Left hindlimb (tissue), 1 donor: Measurements from ENCODE around the gene PGAM2.

Source experiments
- DNase-seq: peaks from one replicate; pipeline ENCODE4 v3.0.0-alpha.2; 2018

The PGAM2 gene

DNA sequence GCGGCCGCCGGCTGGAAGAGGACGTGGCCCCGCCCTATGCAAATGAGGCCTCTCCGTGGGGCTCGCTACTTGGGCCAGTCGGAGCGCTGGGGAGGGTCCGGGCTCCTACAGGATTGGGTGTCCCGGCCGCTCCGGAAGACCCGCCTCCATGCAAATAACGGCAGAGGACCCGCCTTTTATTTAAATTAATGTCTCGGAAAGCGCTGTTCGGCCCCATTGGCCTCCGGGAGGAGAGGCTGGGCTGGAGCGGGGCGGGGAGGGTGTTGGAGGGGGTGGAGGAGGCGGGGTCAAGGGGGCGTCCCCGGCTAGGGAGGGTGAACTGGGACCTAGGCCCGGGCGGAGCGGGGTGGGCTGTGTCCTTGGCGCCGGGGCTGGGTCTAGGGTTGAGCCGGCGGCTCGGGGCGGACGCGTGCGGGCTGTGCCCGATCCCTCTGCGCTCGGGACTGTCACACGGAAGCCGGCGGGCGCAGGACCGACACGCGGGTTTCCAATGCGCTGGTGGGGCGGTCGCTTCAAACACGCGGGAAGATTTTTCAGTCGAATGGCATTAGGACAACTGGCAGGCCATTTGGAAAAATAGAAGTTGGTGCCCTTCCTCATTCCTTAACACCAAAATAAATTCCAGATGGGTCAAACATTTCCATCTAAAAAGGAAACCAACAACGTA lies 17.3 kb upstream of the PGAM2 start:
- peak; percentile 99 for DNase-seq

DNA sequence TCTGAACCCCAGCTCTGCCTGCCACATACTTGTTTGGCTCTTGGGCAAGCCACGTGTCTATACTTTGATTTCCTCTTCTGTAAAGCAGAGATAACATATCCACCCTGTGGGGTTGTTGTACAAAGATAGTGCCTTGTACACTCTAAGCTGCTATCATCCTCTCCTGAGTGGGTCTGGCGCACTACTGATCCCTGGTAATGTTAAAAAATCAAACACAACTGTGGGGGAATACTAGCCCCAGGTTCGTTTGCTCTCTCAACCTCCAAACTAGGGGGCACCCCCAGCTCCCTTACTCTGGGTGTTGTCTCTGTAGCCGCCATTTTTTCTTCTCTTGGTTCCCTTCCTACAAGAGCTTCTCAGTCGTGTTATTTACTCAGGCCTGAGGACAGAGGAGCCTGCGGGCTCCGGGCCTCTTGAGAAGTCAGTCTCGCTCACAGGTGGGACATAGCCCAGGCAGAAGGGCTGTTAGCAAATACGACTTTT lies 15.9 kb upstream of the PGAM2 start:
- DNase-seq: no peak

DNA sequence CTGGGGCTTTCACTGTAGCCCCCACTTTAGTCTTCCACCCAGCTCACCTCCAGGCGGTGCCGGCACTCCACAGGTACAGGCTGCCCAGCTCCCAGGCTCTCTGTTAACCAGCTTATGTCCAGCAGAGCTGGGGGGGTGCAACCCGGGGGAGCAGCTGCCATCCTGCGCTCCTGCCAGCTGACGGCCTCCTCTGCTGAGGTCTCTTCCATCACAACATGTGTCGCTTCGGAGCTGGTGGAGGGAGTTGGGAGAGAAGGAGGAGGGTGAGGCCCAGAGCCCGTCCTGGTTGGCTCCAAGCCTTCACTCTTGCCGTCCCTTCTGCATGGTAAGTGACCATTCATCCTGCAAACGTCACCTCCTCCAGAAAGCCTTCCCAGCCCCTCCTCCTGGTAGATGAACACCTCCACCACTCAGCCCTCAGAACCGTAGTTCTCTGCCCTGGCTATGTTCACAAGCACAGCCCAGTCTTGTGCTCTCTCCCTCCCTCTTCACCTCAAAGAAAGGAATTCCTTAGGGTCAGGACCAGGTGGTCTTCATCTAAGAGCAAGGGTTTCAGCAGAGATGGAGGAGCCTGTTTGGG lies 15.4 kb upstream of the PGAM2 start:
- DNase-seq: no peak

DNA sequence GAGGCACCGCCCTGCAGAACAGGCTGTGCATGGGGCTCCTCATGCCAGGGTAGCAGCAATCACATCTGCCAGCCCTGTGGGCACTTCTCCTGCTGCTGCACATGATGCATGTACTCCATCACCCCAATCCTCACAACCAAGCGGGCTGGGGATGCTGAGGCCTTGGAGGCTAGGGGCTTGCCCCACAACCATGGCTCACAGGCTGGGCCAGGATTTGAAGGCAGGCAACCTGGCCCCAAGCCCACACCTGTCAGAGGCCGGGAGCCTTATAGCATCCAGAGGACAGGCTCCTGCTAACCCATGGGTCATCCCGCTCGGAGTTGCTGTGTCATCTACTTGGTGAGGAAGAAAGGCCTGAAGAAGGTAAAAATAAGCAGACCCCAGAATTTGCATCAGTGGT lies 14.8 kb upstream of the PGAM2 start:
- DNase-seq: no peak

DNA sequence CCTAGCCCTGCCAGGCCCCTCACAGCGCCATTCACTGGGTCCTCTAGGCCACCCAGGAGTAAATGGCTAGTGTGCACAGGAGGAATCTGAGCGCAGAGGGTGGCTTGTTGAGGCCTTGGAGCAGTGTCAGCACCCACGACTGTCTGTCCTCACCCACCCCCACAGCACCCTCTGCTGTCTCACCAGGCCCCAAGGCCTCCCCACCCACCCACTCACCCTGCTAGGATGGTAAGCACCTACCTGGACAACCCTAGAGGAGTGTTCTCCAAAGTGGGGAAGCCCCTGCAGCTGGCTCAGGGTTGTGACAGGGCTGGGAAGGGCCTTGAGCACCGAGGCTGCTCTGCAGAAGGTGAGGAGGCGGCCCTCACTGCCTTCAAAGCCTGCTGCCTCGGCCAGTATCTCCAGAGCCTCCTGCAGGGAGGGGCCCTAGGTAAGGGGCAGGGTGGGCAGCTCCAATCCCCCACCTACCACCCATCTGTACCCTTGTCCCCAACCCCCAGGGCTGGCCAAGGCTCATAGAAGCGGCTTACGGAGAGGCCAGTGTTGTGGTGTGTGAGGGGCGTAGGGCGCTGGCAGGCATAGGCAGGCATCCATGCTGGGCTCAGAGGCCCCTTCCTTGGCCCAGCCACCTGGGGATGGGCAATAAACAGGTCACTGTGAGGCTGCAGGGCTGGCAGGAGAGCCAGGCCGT lies 14.1 kb upstream of the PGAM2 start:
- no peak for DNase-seq

DNA sequence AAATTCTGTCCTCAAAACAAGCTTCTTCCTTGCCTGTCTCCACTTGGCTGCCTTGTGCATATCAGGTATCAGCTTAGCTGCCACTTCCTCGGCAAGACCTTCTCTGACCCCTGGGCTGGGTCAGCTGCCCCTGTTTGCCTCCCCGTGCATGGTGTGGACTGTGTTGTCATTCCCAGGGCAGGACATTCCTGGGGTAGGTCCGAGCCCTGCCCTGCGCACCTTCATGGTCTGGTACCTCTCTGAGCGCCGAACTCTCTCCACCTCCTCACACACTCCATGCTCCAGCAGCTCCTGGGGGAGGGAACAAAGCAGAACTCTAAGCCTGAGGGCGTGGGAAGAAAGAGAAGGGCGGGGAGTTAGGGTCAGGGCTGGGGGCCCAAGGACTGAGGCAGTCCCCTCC lies 13.2 kb upstream of the PGAM2 start:
- no peak for DNase-seq

DNA sequence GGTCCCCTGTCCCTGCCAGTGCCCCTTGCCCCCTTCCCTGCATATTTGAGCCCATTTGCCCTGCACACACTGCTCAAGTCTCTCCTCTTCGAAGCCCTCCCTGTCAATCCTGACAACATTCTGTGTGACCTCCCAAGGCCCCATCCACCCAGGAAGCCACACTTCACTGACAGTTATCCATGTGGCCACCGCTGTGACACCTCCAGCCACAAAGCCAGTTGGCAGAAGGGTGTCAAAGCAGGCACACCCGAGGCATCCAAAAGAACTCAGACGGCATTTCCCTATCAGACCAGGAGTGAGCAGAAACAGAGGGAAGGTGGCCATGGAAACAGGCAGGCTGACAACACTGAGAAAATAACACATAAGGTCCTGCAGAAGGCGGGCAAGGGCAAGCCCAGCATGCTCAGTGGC lies 12.3 kb upstream of the PGAM2 start:
- DNase-seq: no peak

DNA sequence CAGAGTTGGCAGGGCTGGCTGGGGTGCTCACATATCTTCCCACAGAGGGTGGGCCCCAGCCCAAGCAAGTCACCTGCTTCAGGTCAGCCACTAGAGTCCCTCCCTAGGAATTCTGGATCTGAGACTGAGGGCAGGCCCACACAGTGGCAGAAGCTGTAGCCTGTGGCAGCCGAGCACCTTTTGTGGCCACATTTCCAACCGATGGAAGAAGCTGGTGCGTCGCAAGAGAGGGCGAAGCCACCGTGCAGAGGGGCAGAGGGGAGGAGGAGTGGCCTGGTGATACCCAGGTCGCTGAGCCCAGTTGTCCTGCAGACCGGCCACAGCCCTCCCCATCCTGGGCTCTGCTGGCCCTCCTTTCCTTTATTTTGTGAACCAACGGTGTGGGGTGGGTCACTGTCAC lies 11.7 kb upstream of the PGAM2 start:
- no peak for DNase-seq

DNA sequence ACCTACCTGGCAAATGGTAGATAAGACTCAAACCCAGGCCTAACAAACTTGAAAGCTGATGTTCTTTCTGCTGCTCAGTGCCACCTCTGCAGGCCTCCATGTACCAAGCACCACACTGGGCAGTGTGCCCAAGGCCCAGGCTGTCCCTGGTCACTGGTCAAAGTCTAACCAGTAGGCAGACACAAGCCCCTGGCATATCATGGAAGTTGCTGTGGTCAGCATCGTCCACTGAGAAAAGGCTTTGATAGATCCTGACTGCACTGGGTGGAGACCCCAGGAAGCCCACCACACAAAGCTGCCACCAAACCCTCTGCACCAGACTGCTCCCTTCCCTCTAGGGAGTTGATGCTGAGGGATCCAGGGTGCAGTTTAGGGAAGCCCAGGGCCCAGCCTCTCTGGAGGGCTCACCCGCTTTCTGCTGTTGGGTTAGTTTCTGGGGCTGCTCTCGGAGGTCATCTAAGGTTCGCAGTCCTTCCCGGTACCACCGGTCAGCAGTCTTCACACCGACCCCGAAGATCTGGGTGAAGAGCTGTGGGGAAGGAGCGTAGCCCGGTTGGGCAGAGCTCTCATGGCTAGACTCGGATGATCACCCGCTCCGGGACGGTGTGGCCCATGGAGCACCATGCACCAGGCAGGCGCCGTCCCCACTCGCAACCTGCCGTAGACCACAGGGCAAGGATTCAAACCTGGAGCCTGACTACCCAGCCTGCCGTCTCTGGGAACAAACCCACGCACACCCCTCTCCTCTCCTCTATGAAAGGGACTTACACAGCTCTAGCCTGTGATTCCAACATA lies 10.9 kb upstream of the PGAM2 start:
- DNase-seq: no peak

DNA sequence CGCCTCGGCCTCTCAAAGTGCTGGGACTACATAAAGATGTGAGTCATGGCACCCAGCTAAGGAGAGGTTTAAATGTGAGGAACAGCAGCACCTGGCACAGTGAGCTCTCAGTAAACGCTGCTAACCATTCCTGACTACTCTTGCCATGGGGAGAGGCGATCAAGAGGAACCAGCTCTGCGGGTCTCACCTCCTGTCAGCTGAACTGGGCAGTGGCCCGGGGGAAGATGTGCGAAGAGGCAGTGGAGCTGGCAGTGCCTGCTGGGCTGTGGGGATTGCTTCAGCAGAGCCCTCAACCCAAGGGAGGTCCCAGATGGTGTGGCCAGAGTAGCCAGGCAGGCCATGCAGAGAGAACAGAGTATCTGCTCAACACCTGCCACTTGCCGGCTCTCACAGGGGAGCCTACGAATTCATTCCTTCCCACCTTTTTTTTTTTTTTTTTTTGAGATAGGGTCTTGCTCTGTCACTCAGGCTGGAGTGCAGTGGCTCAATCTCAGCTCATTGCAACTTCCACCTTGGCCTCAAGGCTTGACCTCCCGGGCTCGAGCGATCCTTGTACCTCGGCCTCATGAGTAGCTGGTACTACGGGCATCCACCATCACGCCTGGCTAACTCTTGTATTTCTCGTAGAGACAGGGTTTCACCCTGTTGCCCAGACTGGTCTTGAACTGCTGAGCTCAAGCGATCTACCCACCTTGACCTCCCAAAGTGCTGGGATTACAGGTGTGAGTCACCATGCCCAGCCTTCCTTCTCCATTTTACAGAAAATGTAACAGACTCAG lies 10.1 kb upstream of the PGAM2 start:
- no peak for DNase-seq

DNA sequence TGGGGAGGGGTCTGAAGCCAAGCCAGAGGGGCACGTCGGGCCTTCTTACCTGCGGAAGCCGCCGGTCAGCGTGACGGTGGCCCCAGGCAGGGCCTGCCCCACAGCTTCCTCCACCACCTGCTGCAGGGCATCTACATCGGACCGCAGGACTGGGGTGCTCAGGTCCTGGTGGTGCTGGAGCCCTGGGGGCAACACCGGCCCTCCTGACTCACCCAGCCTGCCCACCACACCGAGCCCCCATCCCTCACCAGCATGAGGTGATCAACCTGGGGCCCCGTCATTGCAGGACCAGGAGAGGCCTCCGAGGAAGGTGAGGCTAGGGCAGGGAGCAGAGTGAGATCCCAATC lies 9.0 kb upstream of the PGAM2 start:
- DNase-seq: no peak

DNA sequence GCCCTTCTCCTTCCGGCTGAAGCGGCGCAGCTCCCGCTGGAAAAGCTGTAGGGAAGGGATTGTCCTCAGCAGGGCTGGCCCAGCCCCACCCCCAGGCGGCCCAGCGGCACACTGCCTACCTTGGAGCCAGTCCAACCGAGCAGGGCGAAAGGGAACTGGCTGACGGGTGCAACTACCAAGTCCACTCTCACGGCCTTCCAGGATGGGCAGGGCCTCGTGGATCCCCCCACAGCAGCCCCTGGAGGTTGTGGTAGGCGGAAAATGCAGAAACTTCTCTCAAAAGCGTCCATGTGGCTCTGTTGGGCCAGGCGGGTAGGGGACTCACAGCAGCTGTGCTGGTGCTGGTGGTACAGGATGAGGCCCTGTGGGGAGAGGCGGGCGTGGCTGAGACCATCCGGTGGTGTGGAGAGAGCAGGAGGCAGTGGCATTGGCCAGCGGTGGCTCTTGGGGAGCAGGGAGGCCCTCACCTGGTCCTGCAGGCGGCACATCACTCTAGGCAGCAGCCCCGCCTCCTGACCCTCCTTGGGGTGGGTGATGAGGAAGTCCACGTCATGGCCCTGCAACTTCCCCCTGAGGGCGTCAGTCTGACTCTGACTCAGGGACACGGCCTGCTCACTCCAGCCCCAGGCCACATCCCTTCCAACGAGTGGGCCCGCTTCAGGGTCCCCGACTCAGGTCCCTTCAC lies 8.4 kb upstream of the PGAM2 start:
- DNase-seq: peak; percentile 49

DNA sequence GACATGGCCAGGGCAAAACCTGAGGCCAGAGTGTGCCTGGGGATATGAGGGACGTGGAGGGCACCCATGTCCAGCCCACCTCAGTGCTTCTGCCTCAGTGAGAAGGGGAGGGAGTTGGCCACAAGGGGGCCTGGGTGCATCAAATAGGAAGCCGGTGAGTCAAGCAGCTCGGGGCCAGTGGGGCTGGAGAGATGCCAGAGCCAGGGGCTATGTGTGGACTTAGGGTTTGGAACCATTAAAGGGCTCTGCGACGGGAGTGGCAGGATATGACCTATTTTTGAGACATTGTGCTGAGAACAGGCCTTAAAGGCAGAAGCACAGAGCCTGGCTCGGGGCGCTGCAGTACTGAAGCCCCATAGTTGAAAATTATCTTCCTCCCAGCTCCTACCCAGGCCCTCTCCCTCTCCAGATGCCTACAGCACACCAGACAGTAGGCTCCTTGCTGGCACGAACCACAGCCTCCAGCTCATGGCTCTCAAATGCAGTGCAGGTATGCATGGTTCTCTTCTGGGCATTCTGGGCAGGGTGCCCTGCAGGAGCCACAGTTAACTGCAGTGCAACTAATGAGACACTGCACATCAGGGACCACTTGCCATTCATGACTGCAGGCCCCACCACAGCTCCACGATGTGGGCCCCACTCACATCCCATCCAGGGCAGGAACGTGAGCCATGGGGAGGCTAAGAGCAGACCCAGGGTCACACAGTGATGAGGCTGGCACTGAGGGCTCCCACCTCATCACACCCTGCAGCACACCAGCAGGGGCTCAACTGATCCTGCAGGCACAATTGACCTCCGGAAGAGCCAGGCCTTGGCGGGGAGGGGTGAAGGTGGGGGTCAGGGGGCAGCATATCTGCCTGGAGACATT lies 7.2 kb upstream of the PGAM2 start:
- DNase-seq: peak; percentile 68

DNA sequence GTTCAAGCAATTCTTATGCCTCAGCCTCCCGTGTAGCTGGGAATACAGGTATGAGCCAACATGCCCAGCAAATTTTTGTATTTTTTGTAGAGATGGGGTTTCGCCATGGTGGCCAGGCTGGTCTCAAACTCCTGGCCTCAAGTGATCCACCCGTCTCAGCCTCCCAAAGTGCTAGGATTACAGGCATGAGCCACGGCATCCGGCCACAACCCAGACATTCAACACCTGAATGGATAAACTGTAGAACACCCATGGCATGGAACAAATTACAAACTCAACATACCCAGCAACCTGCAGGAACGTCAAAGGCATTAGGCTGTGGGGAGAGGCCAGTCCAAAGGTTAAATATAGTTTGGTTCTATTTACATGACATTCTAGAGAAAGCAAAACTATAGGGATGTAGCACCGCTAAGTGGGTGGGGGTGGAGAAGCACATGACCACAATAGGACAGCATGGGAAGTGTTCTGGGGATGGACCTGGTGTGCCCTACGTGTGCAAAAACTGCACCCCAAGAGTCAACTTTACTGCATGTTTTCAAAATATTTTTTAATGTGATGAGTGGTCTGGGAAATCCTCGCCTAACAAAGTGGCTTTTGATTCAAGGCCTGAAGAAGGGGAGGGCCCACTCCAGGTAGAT lies 6.5 kb upstream of the PGAM2 start:
- DNase-seq: peak; percentile 12

DNA sequence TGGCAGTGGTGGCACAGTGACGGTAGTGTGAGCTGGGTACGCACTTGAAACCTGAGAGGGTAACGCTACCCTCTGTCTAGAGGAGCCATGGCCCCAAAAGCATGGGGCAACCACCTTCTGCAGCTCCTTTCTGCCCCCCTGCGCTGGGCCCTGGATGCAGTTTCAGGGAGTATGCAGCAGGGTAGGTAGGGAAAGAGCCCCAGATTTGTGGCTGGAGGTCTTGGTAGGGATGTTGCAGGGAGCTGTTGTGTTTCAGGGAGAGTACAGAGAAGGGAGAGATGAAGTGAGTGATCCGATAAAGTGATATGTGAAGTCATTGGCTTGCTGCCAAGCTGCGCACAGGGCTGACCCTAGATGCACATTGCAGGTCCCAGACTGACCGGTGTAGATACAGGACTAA lies 2.7 kb upstream of the PGAM2 start:
- DNase-seq: peak; percentile 9

DNA sequence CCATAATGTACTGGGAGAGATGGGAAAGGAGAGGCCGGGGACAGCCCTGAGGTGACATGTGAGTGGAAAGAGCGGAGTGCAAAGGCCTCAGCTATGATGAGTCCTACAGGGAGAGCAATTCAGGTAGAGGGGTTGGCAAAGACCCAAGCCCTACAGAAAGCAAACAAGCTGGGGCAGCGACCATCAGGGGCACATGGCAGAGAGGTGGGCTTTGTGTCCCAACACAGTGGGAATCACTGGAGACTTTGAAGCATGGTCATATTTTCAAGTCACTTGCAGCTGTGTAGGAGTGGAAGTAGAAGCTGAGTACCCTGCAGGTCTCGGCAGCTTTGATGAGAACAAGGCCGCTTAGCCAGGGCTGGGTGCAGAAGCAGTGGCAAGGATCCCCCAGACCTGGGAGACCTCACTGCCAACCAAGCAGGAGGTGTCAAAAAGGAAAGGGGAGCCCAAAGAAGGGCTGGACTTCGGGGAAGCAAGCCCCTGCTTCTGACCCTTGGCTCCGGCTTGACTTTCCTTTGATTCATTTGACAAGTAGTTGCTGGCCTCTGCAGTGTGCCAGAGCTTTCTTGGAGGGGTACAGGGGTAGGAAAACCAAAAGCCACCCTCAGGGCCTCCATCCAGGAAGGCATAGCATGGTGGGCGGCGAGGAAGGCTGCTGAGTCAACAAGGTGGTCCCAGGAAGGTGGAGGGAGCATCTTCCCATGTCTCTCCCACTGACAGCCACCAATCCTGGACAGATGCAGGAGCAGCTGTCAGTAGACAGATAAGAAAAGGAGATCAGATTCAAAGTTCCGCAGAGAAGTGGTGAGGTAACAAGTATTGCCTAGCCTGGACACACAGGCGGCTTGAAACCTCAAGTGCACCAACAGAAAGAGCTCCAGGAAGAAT lies 1.9 kb upstream of the PGAM2 start:
- peak; percentile 44 for DNase-seq

DNA sequence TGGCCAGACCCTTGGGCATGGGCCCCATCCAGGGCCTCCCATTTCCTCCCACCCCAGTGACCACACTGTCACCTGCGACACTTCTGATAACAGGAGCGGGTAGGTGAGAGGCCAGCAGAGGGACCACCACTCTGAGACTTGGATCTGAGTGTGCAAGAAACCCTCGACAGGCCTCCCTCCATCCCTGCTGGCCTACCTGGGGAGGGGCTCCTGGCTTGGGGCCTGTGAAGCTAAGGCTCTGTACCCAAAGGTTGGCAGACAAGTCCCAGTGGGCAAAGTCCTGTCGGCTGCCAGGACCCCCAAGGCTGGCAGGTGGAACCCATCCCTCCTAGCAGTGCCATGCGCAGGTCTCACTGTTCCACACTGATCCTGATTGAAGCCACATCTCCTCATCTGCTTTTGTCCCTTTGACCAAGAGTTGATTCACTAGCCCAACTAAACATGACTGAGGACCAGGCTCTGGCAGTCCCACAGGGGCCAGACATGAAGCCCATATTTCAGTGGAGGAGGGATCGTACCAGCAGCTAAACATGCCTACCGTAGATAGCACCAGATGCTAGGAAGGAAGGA lies 1.2 kb upstream of the PGAM2 start:
- peak; percentile 33 for DNase-seq

DNA sequence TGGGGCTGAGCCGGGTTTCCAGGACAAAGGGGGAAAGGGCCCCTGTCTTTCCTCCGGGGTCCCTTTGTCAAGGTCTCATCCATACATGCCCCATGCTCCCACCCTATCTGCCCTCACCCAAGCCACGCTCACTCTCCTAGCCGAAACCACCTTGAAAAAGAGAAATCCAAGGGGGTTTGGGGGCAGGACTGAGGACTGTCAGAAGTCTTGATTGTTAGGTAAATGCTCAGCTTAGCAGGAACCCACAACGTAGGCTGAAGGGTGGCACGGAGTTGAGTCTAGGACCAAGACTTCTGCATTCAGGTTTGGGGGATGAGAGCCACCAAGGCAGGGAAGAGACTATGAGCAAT lies 719 bp upstream of the PGAM2 start:
- DNase-seq: no peak

DNA sequence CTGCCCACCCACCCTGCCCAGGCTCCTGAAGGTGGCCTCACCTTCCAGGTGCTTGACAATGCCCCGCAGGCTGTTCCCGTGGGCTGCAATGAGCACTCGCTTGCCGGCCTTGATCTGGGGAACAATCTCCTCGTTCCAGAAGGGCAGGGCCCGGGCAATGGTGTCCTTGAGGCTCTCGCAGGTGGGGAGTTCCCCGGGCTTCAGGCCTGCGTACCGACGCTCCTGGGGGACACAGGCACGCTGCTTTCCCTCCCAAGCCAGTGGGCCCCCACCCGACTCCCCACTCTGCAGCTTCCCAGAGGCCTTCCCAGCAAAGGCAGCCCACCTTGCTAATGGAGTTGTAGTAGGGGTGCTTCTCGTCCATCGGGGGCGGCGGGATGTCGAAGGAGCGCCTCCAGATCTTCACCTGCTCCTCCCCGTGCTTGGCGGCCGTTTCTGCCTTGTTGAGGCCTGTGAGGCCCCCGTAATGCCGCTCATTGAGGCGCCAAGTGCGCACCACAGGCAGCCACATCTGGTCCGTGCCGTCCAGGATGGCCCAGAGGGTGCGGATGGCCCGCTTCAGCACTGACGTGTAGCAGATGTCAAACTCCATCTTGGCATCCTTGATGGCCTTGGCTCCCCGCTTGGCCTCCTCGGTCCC lies 456 bp downstream of the PGAM2 start:
- peak; percentile 47 for DNase-seq
